Testis (tissue), 2 donors: ENCODE measurements around the gene LRMDA.

Source experiments
- POLR2A ChIP-seq: fragments of 450-650 bp; IDR thresholded peaks from one replicate; pipeline ENCODE4 v1.6.1; 2017; ENCODE audit warnings: antibody characterized with exemption, mild to moderate bottlenecking, moderate library complexity
- TF ChIP-seq, protein P1 (sequence below), 3 experiments: fragments of 450-650 bp in 2 of 3; fragments of 200-600 bp in 1 of 3; sonication (generic) in 1 of 3; IDR thresholded peaks; one replicate each; pipeline ENCODE4 v1.5.1; 2016 to 2019; ENCODE audit warnings: antibody characterized with exemption in 3 of 3, mild to moderate bottlenecking in 2 of 3, moderate library complexity in 1 of 3

DNA sequence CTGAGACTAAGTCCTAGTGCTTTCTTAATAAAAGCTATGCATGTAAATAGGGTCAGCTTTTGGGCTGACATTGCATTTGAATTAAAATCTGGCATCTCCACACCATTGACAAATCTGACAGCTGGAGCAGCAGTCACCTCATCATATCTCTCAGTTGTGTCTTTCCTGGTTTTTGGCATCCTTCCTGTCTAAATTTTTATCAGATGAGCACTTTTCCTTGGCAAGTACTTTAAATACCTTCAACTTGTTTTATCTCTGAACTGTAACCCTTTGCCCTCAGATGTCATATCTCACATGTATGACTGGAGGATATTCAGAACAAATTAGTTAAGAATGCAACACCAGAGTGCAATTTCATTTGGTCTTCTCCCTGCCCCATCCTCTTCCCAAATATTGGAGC lies 1066.2 kb downstream of the LRMDA start:
- TF ChIP-seq, protein P1, sequence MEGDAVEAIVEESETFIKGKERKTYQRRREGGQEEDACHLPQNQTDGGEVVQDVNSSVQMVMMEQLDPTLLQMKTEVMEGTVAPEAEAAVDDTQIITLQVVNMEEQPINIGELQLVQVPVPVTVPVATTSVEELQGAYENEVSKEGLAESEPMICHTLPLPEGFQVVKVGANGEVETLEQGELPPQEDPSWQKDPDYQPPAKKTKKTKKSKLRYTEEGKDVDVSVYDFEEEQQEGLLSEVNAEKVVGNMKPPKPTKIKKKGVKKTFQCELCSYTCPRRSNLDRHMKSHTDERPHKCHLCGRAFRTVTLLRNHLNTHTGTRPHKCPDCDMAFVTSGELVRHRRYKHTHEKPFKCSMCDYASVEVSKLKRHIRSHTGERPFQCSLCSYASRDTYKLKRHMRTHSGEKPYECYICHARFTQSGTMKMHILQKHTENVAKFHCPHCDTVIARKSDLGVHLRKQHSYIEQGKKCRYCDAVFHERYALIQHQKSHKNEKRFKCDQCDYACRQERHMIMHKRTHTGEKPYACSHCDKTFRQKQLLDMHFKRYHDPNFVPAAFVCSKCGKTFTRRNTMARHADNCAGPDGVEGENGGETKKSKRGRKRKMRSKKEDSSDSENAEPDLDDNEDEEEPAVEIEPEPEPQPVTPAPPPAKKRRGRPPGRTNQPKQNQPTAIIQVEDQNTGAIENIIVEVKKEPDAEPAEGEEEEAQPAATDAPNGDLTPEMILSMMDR (IDR thresholded peaks at IDR 0.05) = no peak
- TF ChIP-seq POLR2A = no peak
